ENCODE results near the gene MYH11.

DNA sequence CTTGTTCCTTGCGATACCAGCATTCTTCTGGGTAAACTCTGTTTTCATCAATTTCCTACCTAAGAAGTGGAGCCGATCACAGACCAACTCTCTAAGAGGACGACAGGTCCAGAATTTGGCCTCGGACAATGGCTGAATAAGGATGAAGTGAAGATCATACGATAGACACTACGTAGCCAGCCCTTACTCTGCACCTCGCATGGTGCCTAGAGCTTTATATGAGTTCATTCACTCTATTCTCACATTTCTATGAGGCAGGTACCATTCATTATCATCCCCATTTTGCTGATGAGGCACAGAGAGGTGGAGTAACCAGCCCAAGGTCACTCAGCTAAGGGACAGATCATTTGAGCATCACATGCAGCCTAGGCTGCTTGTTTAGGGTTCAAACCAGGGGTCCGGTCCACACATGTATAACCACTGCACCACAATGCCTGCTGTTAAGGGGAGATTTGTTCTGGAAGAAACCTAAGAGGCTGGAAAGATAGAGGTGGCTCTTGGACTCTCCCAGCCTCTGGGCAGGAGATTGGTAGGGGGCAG, 78.6 kb downstream of the MYH11 start:
- TF ChIP-seq YY1 (IDR thresholded peaks at IDR 0.05; ENCODE audit: low read depth, low read length) (no peak), SIX5 (IDR thresholded peaks at IDR 0.05; ENCODE audit: low read depth, low read length, severe bottlenecking) (no peak), HCFC1 (IDR thresholded peaks at IDR 0.05; ENCODE audit: low read length) (no peak), BMI1 (IDR thresholded peaks at IDR 0.05; ENCODE audit: borderline replicate concordance) (no peak), JUND (IDR thresholded peaks at IDR 0.05; ENCODE audit: low read depth, low read length) (no peak), ASH2L (IDR thresholded peaks at IDR 0.05; ENCODE audit: borderline replicate concordance, low read depth) (no peak), CHD1 (IDR thresholded peaks at IDR 0.05; ENCODE audit: low read depth, low read length) (no peak), EZH2 (IDR thresholded peaks at IDR 0.05; ENCODE audit: borderline replicate concordance, control insufficient read depth, low read depth, low read length) (no peak), SUZ12 (IDR thresholded peaks at IDR 0.05; ENCODE audit: unreplicated experiment) (no peak)
- TF ChIP-seq, protein P1, sequence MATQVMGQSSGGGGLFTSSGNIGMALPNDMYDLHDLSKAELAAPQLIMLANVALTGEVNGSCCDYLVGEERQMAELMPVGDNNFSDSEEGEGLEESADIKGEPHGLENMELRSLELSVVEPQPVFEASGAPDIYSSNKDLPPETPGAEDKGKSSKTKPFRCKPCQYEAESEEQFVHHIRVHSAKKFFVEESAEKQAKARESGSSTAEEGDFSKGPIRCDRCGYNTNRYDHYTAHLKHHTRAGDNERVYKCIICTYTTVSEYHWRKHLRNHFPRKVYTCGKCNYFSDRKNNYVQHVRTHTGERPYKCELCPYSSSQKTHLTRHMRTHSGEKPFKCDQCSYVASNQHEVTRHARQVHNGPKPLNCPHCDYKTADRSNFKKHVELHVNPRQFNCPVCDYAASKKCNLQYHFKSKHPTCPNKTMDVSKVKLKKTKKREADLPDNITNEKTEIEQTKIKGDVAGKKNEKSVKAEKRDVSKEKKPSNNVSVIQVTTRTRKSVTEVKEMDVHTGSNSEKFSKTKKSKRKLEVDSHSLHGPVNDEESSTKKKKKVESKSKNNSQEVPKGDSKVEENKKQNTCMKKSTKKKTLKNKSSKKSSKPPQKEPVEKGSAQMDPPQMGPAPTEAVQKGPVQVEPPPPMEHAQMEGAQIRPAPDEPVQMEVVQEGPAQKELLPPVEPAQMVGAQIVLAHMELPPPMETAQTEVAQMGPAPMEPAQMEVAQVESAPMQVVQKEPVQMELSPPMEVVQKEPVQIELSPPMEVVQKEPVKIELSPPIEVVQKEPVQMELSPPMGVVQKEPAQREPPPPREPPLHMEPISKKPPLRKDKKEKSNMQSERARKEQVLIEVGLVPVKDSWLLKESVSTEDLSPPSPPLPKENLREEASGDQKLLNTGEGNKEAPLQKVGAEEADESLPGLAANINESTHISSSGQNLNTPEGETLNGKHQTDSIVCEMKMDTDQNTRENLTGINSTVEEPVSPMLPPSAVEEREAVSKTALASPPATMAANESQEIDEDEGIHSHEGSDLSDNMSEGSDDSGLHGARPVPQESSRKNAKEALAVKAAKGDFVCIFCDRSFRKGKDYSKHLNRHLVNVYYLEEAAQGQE (IDR thresholded peaks at IDR 0.05; ENCODE audit: low read depth, low read length), result no peak
- TF ChIP-seq, protein P2, sequence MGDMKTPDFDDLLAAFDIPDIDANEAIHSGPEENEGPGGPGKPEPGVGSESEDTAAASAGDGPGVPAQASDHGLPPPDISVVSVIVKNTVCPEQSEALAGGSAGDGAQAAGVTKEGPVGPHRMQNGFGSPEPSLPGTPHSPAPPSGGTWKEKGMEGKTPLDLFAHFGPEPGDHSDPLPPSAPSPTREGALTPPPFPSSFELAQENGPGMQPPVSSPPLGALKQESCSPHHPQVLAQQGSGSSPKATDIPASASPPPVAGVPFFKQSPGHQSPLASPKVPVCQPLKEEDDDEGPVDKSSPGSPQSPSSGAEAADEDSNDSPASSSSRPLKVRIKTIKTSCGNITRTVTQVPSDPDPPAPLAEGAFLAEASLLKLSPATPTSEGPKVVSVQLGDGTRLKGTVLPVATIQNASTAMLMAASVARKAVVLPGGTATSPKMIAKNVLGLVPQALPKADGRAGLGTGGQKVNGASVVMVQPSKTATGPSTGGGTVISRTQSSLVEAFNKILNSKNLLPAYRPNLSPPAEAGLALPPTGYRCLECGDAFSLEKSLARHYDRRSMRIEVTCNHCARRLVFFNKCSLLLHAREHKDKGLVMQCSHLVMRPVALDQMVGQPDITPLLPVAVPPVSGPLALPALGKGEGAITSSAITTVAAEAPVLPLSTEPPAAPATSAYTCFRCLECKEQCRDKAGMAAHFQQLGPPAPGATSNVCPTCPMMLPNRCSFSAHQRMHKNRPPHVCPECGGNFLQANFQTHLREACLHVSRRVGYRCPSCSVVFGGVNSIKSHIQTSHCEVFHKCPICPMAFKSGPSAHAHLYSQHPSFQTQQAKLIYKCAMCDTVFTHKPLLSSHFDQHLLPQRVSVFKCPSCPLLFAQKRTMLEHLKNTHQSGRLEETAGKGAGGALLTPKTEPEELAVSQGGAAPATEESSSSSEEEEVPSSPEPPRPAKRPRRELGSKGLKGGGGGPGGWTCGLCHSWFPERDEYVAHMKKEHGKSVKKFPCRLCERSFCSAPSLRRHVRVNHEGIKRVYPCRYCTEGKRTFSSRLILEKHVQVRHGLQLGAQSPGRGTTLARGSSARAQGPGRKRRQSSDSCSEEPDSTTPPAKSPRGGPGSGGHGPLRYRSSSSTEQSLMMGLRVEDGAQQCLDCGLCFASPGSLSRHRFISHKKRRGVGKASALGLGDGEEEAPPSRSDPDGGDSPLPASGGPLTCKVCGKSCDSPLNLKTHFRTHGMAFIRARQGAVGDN (IDR thresholded peaks at IDR 0.05), result no peak
- TF ChIP-seq, protein P3, sequence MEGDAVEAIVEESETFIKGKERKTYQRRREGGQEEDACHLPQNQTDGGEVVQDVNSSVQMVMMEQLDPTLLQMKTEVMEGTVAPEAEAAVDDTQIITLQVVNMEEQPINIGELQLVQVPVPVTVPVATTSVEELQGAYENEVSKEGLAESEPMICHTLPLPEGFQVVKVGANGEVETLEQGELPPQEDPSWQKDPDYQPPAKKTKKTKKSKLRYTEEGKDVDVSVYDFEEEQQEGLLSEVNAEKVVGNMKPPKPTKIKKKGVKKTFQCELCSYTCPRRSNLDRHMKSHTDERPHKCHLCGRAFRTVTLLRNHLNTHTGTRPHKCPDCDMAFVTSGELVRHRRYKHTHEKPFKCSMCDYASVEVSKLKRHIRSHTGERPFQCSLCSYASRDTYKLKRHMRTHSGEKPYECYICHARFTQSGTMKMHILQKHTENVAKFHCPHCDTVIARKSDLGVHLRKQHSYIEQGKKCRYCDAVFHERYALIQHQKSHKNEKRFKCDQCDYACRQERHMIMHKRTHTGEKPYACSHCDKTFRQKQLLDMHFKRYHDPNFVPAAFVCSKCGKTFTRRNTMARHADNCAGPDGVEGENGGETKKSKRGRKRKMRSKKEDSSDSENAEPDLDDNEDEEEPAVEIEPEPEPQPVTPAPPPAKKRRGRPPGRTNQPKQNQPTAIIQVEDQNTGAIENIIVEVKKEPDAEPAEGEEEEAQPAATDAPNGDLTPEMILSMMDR (IDR thresholded peaks at IDR 0.05 in 2 of 3, conservative IDR thresholded peaks at IDR 0.05 in 1 of 3; ENCODE audit: control insufficient read depth in 2 of 3, extremely low read depth in 1 of 3, insufficient read depth in 1 of 3, low read depth in 3 of 3, low read length in 3 of 3), result no peak
- TF ChIP-seq, protein P4, sequence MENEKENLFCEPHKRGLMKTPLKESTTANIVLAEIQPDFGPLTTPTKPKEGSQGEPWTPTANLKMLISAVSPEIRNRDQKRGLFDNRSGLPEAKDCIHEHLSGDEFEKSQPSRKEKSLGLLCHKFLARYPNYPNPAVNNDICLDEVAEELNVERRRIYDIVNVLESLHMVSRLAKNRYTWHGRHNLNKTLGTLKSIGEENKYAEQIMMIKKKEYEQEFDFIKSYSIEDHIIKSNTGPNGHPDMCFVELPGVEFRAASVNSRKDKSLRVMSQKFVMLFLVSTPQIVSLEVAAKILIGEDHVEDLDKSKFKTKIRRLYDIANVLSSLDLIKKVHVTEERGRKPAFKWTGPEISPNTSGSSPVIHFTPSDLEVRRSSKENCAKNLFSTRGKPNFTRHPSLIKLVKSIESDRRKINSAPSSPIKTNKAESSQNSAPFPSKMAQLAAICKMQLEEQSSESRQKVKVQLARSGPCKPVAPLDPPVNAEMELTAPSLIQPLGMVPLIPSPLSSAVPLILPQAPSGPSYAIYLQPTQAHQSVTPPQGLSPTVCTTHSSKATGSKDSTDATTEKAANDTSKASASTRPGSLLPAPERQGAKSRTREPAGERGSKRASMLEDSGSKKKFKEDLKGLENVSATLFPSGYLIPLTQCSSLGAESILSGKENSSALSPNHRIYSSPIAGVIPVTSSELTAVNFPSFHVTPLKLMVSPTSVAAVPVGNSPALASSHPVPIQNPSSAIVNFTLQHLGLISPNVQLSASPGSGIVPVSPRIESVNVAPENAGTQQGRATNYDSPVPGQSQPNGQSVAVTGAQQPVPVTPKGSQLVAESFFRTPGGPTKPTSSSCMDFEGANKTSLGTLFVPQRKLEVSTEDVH (IDR thresholded peaks at IDR 0.05; ENCODE audit: low read depth, partially characterized antibody), result no peak
- TF ChIP-seq, protein P5, sequence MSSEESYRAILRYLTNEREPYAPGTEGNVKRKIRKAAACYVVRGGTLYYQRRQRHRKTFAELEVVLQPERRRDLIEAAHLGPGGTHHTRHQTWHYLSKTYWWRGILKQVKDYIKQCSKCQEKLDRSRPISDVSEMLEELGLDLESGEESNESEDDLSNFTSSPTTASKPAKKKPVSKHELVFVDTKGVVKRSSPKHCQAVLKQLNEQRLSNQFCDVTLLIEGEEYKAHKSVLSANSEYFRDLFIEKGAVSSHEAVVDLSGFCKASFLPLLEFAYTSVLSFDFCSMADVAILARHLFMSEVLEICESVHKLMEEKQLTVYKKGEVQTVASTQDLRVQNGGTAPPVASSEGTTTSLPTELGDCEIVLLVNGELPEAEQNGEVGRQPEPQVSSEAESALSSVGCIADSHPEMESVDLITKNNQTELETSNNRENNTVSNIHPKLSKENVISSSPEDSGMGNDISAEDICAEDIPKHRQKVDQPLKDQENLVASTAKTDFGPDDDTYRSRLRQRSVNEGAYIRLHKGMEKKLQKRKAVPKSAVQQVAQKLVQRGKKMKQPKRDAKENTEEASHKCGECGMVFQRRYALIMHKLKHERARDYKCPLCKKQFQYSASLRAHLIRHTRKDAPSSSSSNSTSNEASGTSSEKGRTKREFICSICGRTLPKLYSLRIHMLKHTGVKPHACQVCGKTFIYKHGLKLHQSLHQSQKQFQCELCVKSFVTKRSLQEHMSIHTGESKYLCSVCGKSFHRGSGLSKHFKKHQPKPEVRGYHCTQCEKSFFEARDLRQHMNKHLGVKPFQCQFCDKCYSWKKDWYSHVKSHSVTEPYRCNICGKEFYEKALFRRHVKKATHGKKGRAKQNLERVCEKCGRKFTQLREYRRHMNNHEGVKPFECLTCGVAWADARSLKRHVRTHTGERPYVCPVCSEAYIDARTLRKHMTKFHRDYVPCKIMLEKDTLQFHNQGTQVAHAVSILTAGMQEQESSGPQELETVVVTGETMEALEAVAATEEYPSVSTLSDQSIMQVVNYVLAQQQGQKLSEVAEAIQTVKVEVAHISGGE (CRISPR knock-in tag; IDR thresholded peaks at IDR 0.05), result no peak
